SH-SY5Y (cell line): ENCODE measurements around the gene OR6N1.

Experiments used
- GATA2 ChIP-seq: IDR thresholded peaks from 2 replicates; pipeline ENCODE4 v1.6.1; 2011; ENCODE audit warnings: mild to moderate bottlenecking, low read depth, low read length
- GATA3 ChIP-seq: IDR thresholded peaks from 2 replicates; pipeline ENCODE4 v1.6.1; 2011; ENCODE audit warnings: low read depth, mild to moderate bottlenecking, low read length, moderate library complexity

DNA sequence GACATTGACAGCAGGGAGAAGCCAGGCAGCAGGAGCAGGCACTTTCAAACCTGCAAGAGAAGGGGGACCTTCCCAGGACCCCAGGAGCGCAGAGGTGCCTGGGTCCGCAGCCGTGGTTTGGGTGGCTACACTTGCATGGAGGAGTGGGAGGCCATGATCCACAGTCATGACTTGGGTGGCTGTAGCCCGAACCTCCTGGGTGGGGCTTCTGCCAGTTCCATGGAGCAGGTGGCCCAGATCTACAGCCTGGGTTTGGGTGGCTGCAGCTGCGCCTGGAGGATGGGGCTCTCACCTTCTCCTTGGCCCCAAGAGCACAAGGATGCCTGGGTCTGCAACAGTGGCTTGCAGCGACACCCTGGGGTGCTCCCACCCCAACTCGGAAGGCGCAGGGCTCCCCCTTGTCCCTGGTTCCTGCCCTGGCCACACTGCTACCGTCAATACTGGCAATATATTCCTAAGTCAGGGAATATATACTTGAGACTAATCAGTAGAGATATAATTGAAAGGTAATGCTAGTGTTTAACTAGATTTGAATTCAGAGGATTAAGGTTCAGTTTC lies 19.8 kb downstream of the OR6N1 start:
- TF ChIP-seq GATA2: no peak
- no peak for TF ChIP-seq GATA3
